Endothelial cell of umbilical vein (primary cell): ENCODE data around the gene EXOC6. TPM values are rescaled to one million over a fixed set of nuclear protein-coding genes. Genes with fewer than 3 reads are reported as not detected.

ENCODE experiments used
- BruUV-seq: library from RNA; stranded (reverse); fragments of 400-500 nt; replicated peaks from 2 replicates; lab custom pipeline; 2021; lab: Mats Ljungman, UMichigan
- CTCF ChIA-PET: fragments of 300-600, 350-600 bp; sonication (Branson Sonifier 250); formaldehyde crosslinking; loops from one replicate; lab custom pipeline; 2021; ENCODE audit warnings: antibody characterized with exemption, inconsistent platforms; lab: Charles Lee
- POLR2A ChIA-PET: fragments of 300-600, 350-600 bp; sonication (Branson Sonifier 250); formaldehyde crosslinking; loops from one replicate; lab custom pipeline; 2021; ENCODE audit warnings: antibody characterized with exemption, inconsistent platforms; lab: Charles Lee
- DNase-seq: peaks from one replicate; pipeline ENCODE4 v3.0.0-alpha.2; 2011; ENCODE audit warnings: low read depth, low spot score
- FAIRE-seq: peaks from 2 replicates; lab custom pipeline; 2011; peaks lifted over from hg19 to GRCh38; lab: Jason Lieb, UNC
- H2AFZ ChIP-seq: 2 replicates; pipeline ENCODE4 v1.6.0; 2012; ENCODE audit warnings: low read depth, low read length, control low read depth, inconsistent platforms
- H3K27ac ChIP-seq: 2 replicates; pipeline ENCODE4 v1.5.1; 2011; ENCODE audit warnings: low read depth, mild to moderate bottlenecking, control low read depth, low read length, moderate library complexity; ENCODE audit not compliant: insufficient read depth
- H3K27me3 ChIP-seq, 2 experiments: 2 replicates each; pipeline versions ENCODE4 v1.6.0 to v1.6.1; 2011; ENCODE audit warnings: low read length in 2 of 2, mixed read lengths in 1 of 2; ENCODE audit not compliant: control insufficient read depth in 2 of 2, insufficient read depth in 2 of 2
- H3K36me3 ChIP-seq, 2 experiments: 2 replicates in 1 of 2; 3 replicates in 1 of 2; pipeline ENCODE4 v1.5.1; 2011; ENCODE audit warnings: low read length in 2 of 2, mild to moderate bottlenecking in 1 of 2, moderate library complexity in 1 of 2; ENCODE audit not compliant: control insufficient read depth in 2 of 2, insufficient read depth in 2 of 2; ENCODE audit errors: extremely low read depth in 1 of 2
- H3K4me1 ChIP-seq: 3 replicates; pipeline ENCODE4 v1.5.1; 2011; ENCODE audit warnings: mild to moderate bottlenecking, low read length; ENCODE audit not compliant: control insufficient read depth, insufficient read depth; ENCODE audit errors: extremely low read depth
- H3K4me2 ChIP-seq: 2 replicates; pipeline ENCODE4 v1.6.1; 2011; ENCODE audit warnings: low read length, control low read depth, mixed read lengths; ENCODE audit not compliant: insufficient read depth
- H3K4me3 ChIP-seq, 3 experiments: fragments of 200-600 bp in 1 of 3; sonication (generic), shearing (Covaris generic) in 1 of 3; replicated peaks in 1 of 3; 2 replicates each; pipeline ENCODE4 v1.5.1; 2011 to 2016; ENCODE audit warnings: control low read depth in 3 of 3, low read length in 3 of 3, mild to moderate bottlenecking in 2 of 3, inconsistent platforms in 1 of 3, low read depth in 1 of 3, moderate library complexity in 1 of 3; ENCODE audit not compliant: insufficient read depth in 1 of 3
- H3K79me2 ChIP-seq: 2 replicates; pipeline ENCODE4 v1.6.0; 2012; ENCODE audit warnings: low read length, inconsistent platforms; ENCODE audit not compliant: control insufficient read depth, insufficient read depth
- H3K9ac ChIP-seq: replicated peaks from 2 replicates; pipeline ENCODE3; 2011; ENCODE audit warnings: low read length, control low read depth; ENCODE audit not compliant: insufficient read depth; ENCODE audit errors: extremely low read depth
- H3K9me1 ChIP-seq: replicated peaks from 3 replicates; pipeline ENCODE4 v1.6.0; 2011; ENCODE audit warnings: mild to moderate bottlenecking, low read length; ENCODE audit not compliant: control insufficient read depth, insufficient read depth; ENCODE audit errors: extremely low read depth
- H3K9me3 ChIP-seq: replicated peaks from 2 replicates; pipeline ENCODE4 v1.5.1; 2012; ENCODE audit warnings: low read length, inconsistent platforms; ENCODE audit not compliant: control insufficient read depth, insufficient read depth
- H4K20me1 ChIP-seq: replicated peaks from 2 replicates; pipeline ENCODE3; 2011; ENCODE audit warnings: mild to moderate bottlenecking, low read length; ENCODE audit not compliant: control insufficient read depth, insufficient read depth; ENCODE audit errors: extremely low read depth
- EZH2 ChIP-seq: IDR thresholded peaks from 2 replicates; pipeline ENCODE4 v1.6.1; 2012; ENCODE audit warnings: borderline replicate concordance, low read depth, mild to moderate bottlenecking, moderate library complexity, low read length, inconsistent platforms; ENCODE audit not compliant: severe bottlenecking
- FOS ChIP-seq: IDR thresholded peaks from 2 replicates; pipeline ENCODE4 v1.6.1; 2011; ENCODE audit warnings: mild to moderate bottlenecking, low read length, moderate library complexity, borderline replicate concordance; ENCODE audit not compliant: insufficient read depth
- GATA2 ChIP-seq: IDR thresholded peaks from 2 replicates; pipeline ENCODE4 v1.7.0; 2011; ENCODE audit warnings: low read depth, mild to moderate bottlenecking, moderate library complexity, mixed read lengths, low read length; ENCODE audit not compliant: insufficient read length, insufficient read depth
- JUN ChIP-seq: IDR thresholded peaks from 2 replicates; pipeline ENCODE4 v1.6.1; 2011; ENCODE audit warnings: borderline replicate concordance, low read depth; ENCODE audit not compliant: insufficient read length, insufficient read depth
- MYC ChIP-seq: IDR thresholded peaks from one replicate; pipeline ENCODE4 v1.6.1; 2011; ENCODE audit warnings: mild to moderate bottlenecking, low read depth, low read length
- POLR2A ChIP-seq: IDR thresholded peaks from 2 replicates; pipeline ENCODE4 v1.6.1; 2012; ENCODE audit warnings: low read depth, mild to moderate bottlenecking, control low read depth, low read length
- POLR2AphosphoS5 ChIP-seq: IDR thresholded peaks from 2 replicates; pipeline ENCODE4 v1.6.1; 2012; ENCODE audit warnings: low read depth, mild to moderate bottlenecking, control low read depth, low read length, moderate library complexity; ENCODE audit not compliant: insufficient read depth
- dilution Hi-C: fragments of 300-500 bp; cut with MboI; formaldehyde crosslinking; loops from one replicate; pipeline ENCODE4 v1.15.0; 2019; ENCODE audit warnings: low sequenced_read_pairs; ENCODE audit not compliant: extremely low pct_ligation_motif_present
- intact Hi-C: fragments of 100-400 bp; cut with micrococcal nuclease; formaldehyde crosslinking; loops from one replicate; pipeline ENCODE4 v1.10.0; 2022
- polyA plus RNA-seq, 4 experiments: library from polyadenylated mRNA; depleted of rRNA in 3 of 4; stranded (reverse) in 3 of 4; unstranded in 1 of 4; fragments of >200 nt; gene quantifications; 2 replicates each; pipeline versions ENCODE4 v1.2.1 to v1.2.3, GENCODE V29; 2011 to 2012; ENCODE audit warnings: missing spikeins in 1 of 4
- total RNA-seq: library from RNA; stranded (reverse); gene quantifications from 2 replicates; pipeline ENCODE4 v1.2.3, GENCODE V29; 2021
- TF ChIP-seq, protein P1 (sequence below): IDR thresholded peaks from 2 replicates; pipeline ENCODE4 v1.6.1; 2011; ENCODE audit not compliant: insufficient read depth, insufficient read length
- TF ChIP-seq, protein P2 (sequence below), 2 donors: IDR thresholded peaks; 1 replicate in 1 of 2; 2 replicates in 1 of 2; pipeline ENCODE4 v1.5.1; 2011; ENCODE audit warnings: low read length in 2 of 2, mild to moderate bottlenecking in 2 of 2, moderate library complexity in 2 of 2, control low read depth in 1 of 2, inconsistent platforms in 1 of 2, low read depth in 1 of 2; ENCODE audit not compliant: insufficient read depth in 1 of 2; ENCODE audit errors: extremely low read depth in 1 of 2

EXOC6 gene
- total and polyA plus RNA-seq, 2 donors (not counting 3 experiments of a cell fraction or from before 2014, with no cell fraction given): 72.6 to 108 TPM

DNA sequence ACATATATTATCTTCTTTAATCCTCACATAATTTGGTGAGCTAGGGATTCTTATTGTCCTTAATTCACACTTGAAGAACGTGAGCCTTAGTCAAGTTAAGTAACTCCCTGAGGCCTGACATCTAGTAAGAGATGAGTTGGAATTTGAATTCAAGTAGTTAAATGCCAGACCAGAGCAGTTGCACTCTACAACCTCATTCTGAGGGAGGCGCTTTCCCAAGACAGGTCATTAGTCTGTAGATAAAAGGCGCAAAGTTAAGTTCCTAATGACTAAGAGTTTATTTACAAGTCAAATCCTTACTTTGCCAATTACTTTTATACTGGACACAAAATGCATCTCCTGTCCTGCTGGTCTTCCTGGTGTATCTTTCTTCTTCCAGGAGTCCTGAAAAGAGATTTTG is 3.6 kb upstream of the EXOC6 start:
- Histone ChIP-seq H3K27me3 (no peaks in the 10 kb centered on the region), H3K4me3 (no peak overlapping the region)

More for the DNA sequence above, 3.6 kb upstream of the EXOC6 start:
- Histone ChIP-seq H3K9me1 (no peaks in the 10 kb centered on the region), H2AFZ (no peak overlapping the region), H3K9ac (no peak overlapping the region), H3K4me2 (no peak overlapping the region), H3K4me1 (peaks cover 50% of the 10 kb centered on the region), H3K79me2 (peaks cover 24% of the 10 kb centered on the region), H3K36me3 (peaks cover 16 to 19% of the 10 kb centered on the region in 2 experiments), H3K27ac (no peak overlapping the region), H3K9me3 (no peaks in the 10 kb centered on the region), H4K20me1 (no peaks in the 10 kb centered on the region)
- ChIA-PET CTCF (interaction anchor here (2.9 to 4.8 kb wide), 2 partner anchors 11 to 22 kb away, joined by 43 to 45 read pairs; no protein-coding TSS in a partner anchor), POLR2A (interaction anchor here (0.7 kb wide), 2 partner anchors 8 to 564 kb away, joined by 3 to 4 read pairs; no protein-coding TSS in a partner anchor)
- no peak for DNase-seq
- no peak for FAIRE-seq
- dilution Hi-C loops (no loop called here), intact Hi-C loops (loop anchor here (10.0 kb wide), 1 partner anchor 220 kb away; the partner anchor contains the start of gene CYP26C1)
- no TSS peak for BruUV-seq
- TF ChIP-seq POLR2AphosphoS5: no peak
- TF ChIP-seq FOS: no peak
- TF ChIP-seq POLR2A: no peak
- no peak for TF ChIP-seq GATA2
- TF ChIP-seq, protein P1, sequence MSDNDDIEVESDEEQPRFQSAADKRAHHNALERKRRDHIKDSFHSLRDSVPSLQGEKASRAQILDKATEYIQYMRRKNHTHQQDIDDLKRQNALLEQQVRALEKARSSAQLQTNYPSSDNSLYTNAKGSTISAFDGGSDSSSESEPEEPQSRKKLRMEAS: no peak
- no peak for TF ChIP-seq JUN
- no peak for TF ChIP-seq MYC
- TF ChIP-seq, protein P2, sequence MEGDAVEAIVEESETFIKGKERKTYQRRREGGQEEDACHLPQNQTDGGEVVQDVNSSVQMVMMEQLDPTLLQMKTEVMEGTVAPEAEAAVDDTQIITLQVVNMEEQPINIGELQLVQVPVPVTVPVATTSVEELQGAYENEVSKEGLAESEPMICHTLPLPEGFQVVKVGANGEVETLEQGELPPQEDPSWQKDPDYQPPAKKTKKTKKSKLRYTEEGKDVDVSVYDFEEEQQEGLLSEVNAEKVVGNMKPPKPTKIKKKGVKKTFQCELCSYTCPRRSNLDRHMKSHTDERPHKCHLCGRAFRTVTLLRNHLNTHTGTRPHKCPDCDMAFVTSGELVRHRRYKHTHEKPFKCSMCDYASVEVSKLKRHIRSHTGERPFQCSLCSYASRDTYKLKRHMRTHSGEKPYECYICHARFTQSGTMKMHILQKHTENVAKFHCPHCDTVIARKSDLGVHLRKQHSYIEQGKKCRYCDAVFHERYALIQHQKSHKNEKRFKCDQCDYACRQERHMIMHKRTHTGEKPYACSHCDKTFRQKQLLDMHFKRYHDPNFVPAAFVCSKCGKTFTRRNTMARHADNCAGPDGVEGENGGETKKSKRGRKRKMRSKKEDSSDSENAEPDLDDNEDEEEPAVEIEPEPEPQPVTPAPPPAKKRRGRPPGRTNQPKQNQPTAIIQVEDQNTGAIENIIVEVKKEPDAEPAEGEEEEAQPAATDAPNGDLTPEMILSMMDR (IDR thresholded peaks at IDR 0.05; ENCODE audit: extremely low read depth in 1 of 2, insufficient read depth in 1 of 2, low read depth in 1 of 2, low read length in 2 of 2): no peak
- no peak for TF ChIP-seq EZH2
